Liver (tissue), 9 donors: Measurements from ENCODE around the gene HAND1. TPM values are rescaled to one million over a fixed set of nuclear protein-coding genes. Genes with fewer than 3 reads are reported as not detected.

ENCODE experiments used
- DNase-seq: peaks from one replicate; pipeline ENCODE4 v3.0.0-alpha.2; 2017; ENCODE audit warnings: low spot score
- H3K27ac ChIP-seq, 2 donors: one replicate each; pipeline ENCODE4 v1.7.0; 2013; ENCODE audit warnings: inconsistent platforms in 2 of 2, low read length in 2 of 2, control low read depth in 1 of 2, low read depth in 1 of 2, mild to moderate bottlenecking in 1 of 2
- H3K27me3 ChIP-seq, 4 donors: one replicate each; pipeline versions ENCODE4 v1.6.1 to v1.7.0; 2013; ENCODE audit warnings: low read length in 3 of 4, inconsistent platforms in 1 of 4, mild to moderate bottlenecking in 1 of 4, moderate library complexity in 1 of 4; ENCODE audit not compliant: control insufficient read depth in 4 of 4, insufficient read depth in 4 of 4
- H3K36me3 ChIP-seq, 4 donors: one replicate each; pipeline versions ENCODE4 v1.6.1 to v1.7.0; 2013; ENCODE audit warnings: low read length in 3 of 4, mild to moderate bottlenecking in 3 of 4, low read depth in 1 of 4, moderate library complexity in 1 of 4; ENCODE audit not compliant: control insufficient read depth in 4 of 4, insufficient read depth in 3 of 4
- H3K4me1 ChIP-seq, 4 donors: one replicate each; pipeline versions ENCODE4 v1.6.1 to v1.7.0; 2013; ENCODE audit warnings: low read length in 3 of 4, mild to moderate bottlenecking in 3 of 4, moderate library complexity in 1 of 4; ENCODE audit not compliant: control insufficient read depth in 4 of 4, insufficient read depth in 4 of 4
- H3K4me3 ChIP-seq, 3 donors: one replicate each; pipeline versions ENCODE4 v1.6.1 to v1.7.0; 2013; ENCODE audit warnings: low read length in 3 of 3, control low read depth in 1 of 3, low read depth in 1 of 3, mild to moderate bottlenecking in 1 of 3
- H3K9ac ChIP-seq, 2 donors: one replicate each; pipeline ENCODE4 v1.7.0; 2013; ENCODE audit warnings: low read length in 2 of 2, mild to moderate bottlenecking in 2 of 2, moderate library complexity in 2 of 2, control low read depth in 1 of 2, low read depth in 1 of 2
- H3K9me3 ChIP-seq, 4 donors: one replicate each; pipeline versions ENCODE4 v1.6.1 to v1.7.0; 2013; ENCODE audit warnings: low read length in 3 of 4; ENCODE audit not compliant: control insufficient read depth in 4 of 4
- EGR1 ChIP-seq, 2 donors: IDR thresholded peaks; 2 replicates each; pipeline ENCODE4 v1.6.1; 2016 to 2018; ENCODE audit warnings: antibody characterized with exemption in 2 of 2, low read depth in 2 of 2
- FOXA1 ChIP-seq: IDR thresholded peaks from 2 replicates; pipeline ENCODE4 v1.6.1; 2016; ENCODE audit warnings: antibody characterized with exemption
- FOXA2 ChIP-seq: IDR thresholded peaks from 2 replicates; pipeline ENCODE4 v1.6.1; 2016; ENCODE audit warnings: antibody characterized with exemption
- HNF4A ChIP-seq, 2 donors: conservative IDR thresholded peaks; 2 replicates each; pipeline ENCODE4 v1.6.1; 2016; ENCODE audit warnings: antibody characterized with exemption in 2 of 2, mild to moderate bottlenecking in 2 of 2
- HNF4G ChIP-seq: IDR thresholded peaks from 2 replicates; pipeline ENCODE4 v1.6.1; 2016; ENCODE audit warnings: antibody characterized with exemption
- JUND ChIP-seq, 2 donors: IDR thresholded peaks; 2 replicates each; pipeline ENCODE4 v1.6.1; 2016; ENCODE audit warnings: antibody characterized with exemption in 2 of 2
- MAX ChIP-seq: IDR thresholded peaks from 2 replicates; pipeline ENCODE4 v1.6.1; 2016; ENCODE audit warnings: antibody characterized with exemption
- RAD21 ChIP-seq, 2 donors: IDR thresholded peaks; 2 replicates each; pipeline ENCODE4 v1.6.1; 2016; ENCODE audit warnings: antibody characterized with exemption in 2 of 2, mild to moderate bottlenecking in 2 of 2
- REST ChIP-seq: IDR thresholded peaks from 2 replicates; pipeline ENCODE4 v1.6.1; 2016; ENCODE audit warnings: antibody characterized with exemption, mild to moderate bottlenecking
- RXRA ChIP-seq, 2 donors: IDR thresholded peaks; 2 replicates each; pipeline ENCODE4 v1.6.1; 2017 to 2018; ENCODE audit warnings: antibody characterized with exemption in 2 of 2, mild to moderate bottlenecking in 1 of 2
- SP1 ChIP-seq: IDR thresholded peaks from 2 replicates; pipeline ENCODE4 v1.6.1; 2018; ENCODE audit warnings: antibody characterized with exemption, mild to moderate bottlenecking
- TAF1 ChIP-seq: conservative IDR thresholded peaks from 2 replicates; pipeline ENCODE4 v1.6.1; 2016; ENCODE audit warnings: antibody characterized with exemption, mild to moderate bottlenecking
- YY1 ChIP-seq: IDR thresholded peaks from 2 replicates; pipeline ENCODE4 v1.6.1; 2016; ENCODE audit warnings: antibody characterized with exemption, mild to moderate bottlenecking
- ZBTB33 ChIP-seq: IDR thresholded peaks from 2 replicates; pipeline ENCODE4 v1.6.1; 2016; ENCODE audit warnings: antibody characterized with exemption
- WGBS: extraction: QIAGEN DNeasy Blood & Tissue Kit; methylation state at CpG from one replicate; pipeline ENCODE4 v1.1.7; 2013; 5-methylcytosine and 5-hydroxymethylcytosine counted together
- polyA plus RNA-seq, 2 donors: library from polyadenylated mRNA; stranded (reverse) in 1 of 2; unstranded in 1 of 2; fragments of 200-250 nt in 1 of 2; fragments of >200 nt in 1 of 2; fragmentation: Nextera tagmentation in 1 of 2; extraction: Ambion mirVana in 1 of 2; gene quantifications; one replicate each; pipeline versions ENCODE4 v1.2.1 to v1.2.3, GENCODE V29; 2013 to 2015
- total RNA-seq, 2 donors: library from RNA; depleted of rRNA; stranded (reverse); fragments of >200 nt; gene quantifications; one replicate each; pipeline ENCODE4 v1.2.3, GENCODE V29; 2014
- donor health status: healthy.
- donor health status: healthy.
- donor health status: healthy.
- donor health status: healthy.
- donor health status: healthy.

Gene HAND1
- total and polyA plus RNA-seq, 4 donors: not detected

- Histone ChIP-seq H3K9ac (no peak overlapping the region), H3K27me3 (peaks cover 3 to 47% (median 28%) of the 10 kb centered on the region in 4 donors), H3K4me1 (peaks cover 13 to 34% (median 23%) of the 10 kb centered on the region in 4 donors), H3K9me3 (no peaks in the 10 kb centered on the region), H3K36me3 (no peaks in the 10 kb centered on the region), H3K27ac (no peak overlapping the region), H3K4me3 (peak overlapping the region in 1 of 3 donors; percentile 12)
- DNase-seq: no peak
- no peak for TF ChIP-seq FOXA1
- no peak for TF ChIP-seq TAF1
- no peak for TF ChIP-seq ZBTB33
- no peak for TF ChIP-seq RXRA (IDR thresholded peaks at IDR 0.05)
- TF ChIP-seq JUND (IDR thresholded peaks at IDR 0.05): no peak
- no peak for TF ChIP-seq YY1
- TF ChIP-seq HNF4G: no peak
- no peak for TF ChIP-seq MAX
- TF ChIP-seq RAD21 (IDR thresholded peaks at IDR 0.05): no peak
- no peak for TF ChIP-seq FOXA2
- 6% methylated on average over 46 of the region's 46 CpGs for WGBS
These were observed 2.3 kb downstream of the HAND1 start for GRCh38 chr5:154475591-154476353.

- TF ChIP-seq SP1 (no peak), EGR1 (IDR thresholded peaks at IDR 0.05; ENCODE audit: low read depth in 2 of 2) (no peak), HNF4A (conservative IDR thresholded peaks at IDR 0.05) (no peak), FOXA2 (no peak), REST (no peak)
- no peak overlapping the region for H3K27ac ChIP-seq
- 12% methylated on average over 17 of the region's 17 CpGs for WGBS
- H3K27me3 ChIP-seq: peaks cover 3 to 39% (median 22%) of the 10 kb centered on the region in 4 donors
- no peaks in the 10 kb centered on the region for H3K9me3 ChIP-seq
- H3K9ac ChIP-seq: no peak overlapping the region
- H3K36me3 ChIP-seq: no peaks in the 10 kb centered on the region
- DNase-seq: no peak
- H3K4me1 ChIP-seq: peaks cover 13 to 34% (median 23%) of the 10 kb centered on the region in 4 donors
- no peak overlapping the region for H3K4me3 ChIP-seq
These were observed 3.4 kb downstream of the HAND1 start for GRCh38 chr5:154474396-154475334.
